Activated T-helper 9 cell treated with anti-CD3 and anti-CD28 coated beads, Interleukin-2, amount 50 U/mL, for 16 hours (primary cell): ENCODE data around the gene DDIT4.
"Not testable (repeated sequence)": the region's sequence is repeated elsewhere in the genome, so short reads cannot be mapped to it uniquely, and the experiment has no call there.

Experiments
- DNase-seq: peaks from one replicate; pipeline ENCODE4 v3.0.0-alpha.2; 2020; ENCODE audit warnings: low read depth

Gene DDIT4

GRCh38 chr10:72267819-72268399 is 5.8 kb upstream of the DDIT4 start:
- no peak for DNase-seq

- not testable (repeated sequence) for DNase-seq
These were observed 5.1 kb upstream of the DDIT4 start for GRCh38 chr10:72268475-72269200.

- no peak for DNase-seq
These were observed 3.0 kb upstream of the DDIT4 start for GRCh38 chr10:72270607-72271281.

GRCh38 chr10:72272689-72273409 is 875 bp upstream of the DDIT4 start:
- no peak for DNase-seq

GRCh38 chr10:72274213-72274729 is 547 bp downstream of the DDIT4 start:
- no peak for DNase-seq

GRCh38 chr10:72274730-72275350 is 1.1 kb downstream of the DDIT4 start:
- DNase-seq = peak; percentile 69

- DNase-seq = no peak
These were observed 1.8 kb downstream of the DDIT4 start for GRCh38 chr10:72275351-72276012.

GRCh38 chr10:72276013-72276387 is 2.3 kb downstream of the DDIT4 start:
- DNase-seq = no peak

- no peak for DNase-seq
These were observed 3.0 kb downstream of the DDIT4 start for GRCh38 chr10:72276421-72277339.

- DNase-seq = no peak
These were observed 3.7 kb downstream of the DDIT4 start for GRCh38 chr10:72277340-72277995.

- no peak for DNase-seq
These were observed 4.4 kb downstream of the DDIT4 start for GRCh38 chr10:72277996-72278667.

- DNase-seq = no peak
These were observed 5.1 kb downstream of the DDIT4 start for GRCh38 chr10:72278668-72279393.

- DNase-seq = not testable (repeated sequence)
These were observed 5.9 kb downstream of the DDIT4 start for GRCh38 chr10:72279587-72279986.

GRCh38 chr10:72283131-72283530 is 9.4 kb downstream of the DDIT4 start:
- no peak for DNase-seq

- no peak for DNase-seq
These were observed 12.3 kb downstream of the DDIT4 start for GRCh38 chr10:72285972-72286521.

GRCh38 chr10:72291019-72291532 is 17.4 kb downstream of the DDIT4 start:
- no peak for DNase-seq

GRCh38 chr10:72292223-72292691 is 18.5 kb downstream of the DDIT4 start:
- peak; percentile 52 for DNase-seq
